T47D (cell line): ENCODE measurements around the gene CLHC1.
"Not testable (repeated sequence)": the region's sequence is repeated elsewhere in the genome, so short reads cannot be mapped to it uniquely, and the experiment has no call there.

ENCODE experiments used
- DNase-seq, 2 experiments: peaks; one replicate each; pipeline versions ENCODE4 v3.0.0 to v3.0.0-alpha.2; 2011 to 2012; ENCODE audit warnings: low read depth in 1 of 2, low spot score in 1 of 2
- JUND ChIP-seq: IDR thresholded peaks from 2 replicates; pipeline ENCODE4 v1.6.1; 2012; ENCODE audit warnings: low read depth
- in situ Hi-C: cut with HindIII; loops from 2 replicates; pipeline ENCODE4 v1.10.0; 2016; ENCODE audit warnings: low sequenced_read_pairs, low pct_unique_long_range_greater_than_20kb

Gene CLHC1

GRCh38 chr2:55151733-55152433, 80.2 kb downstream of the CLHC1 start:
- in situ Hi-C loops = no loop called here
- DNase-seq = no peak
- TF ChIP-seq JUND = no peak

GRCh38 chr2:55150834-55151233, 81.3 kb downstream of the CLHC1 start:
- no peak for TF ChIP-seq JUND
- DNase-seq = no peak
- in situ Hi-C loops = no loop called here

GRCh38 chr2:55148269-55148668, 83.8 kb downstream of the CLHC1 start:
- no peak for TF ChIP-seq JUND
- DNase-seq = no peak
- in situ Hi-C loops = no loop called here

GRCh38 chr2:55147531-55147930, 84.6 kb downstream of the CLHC1 start:
- no peak for DNase-seq
- in situ Hi-C loops = no loop called here
- TF ChIP-seq JUND = no peak

- no peak for DNase-seq
- in situ Hi-C loops = no loop called here
- no peak for TF ChIP-seq JUND
These were observed 85.1 kb downstream of the CLHC1 start for GRCh38 chr2:55147041-55147440.

- no peak for TF ChIP-seq JUND
- DNase-seq = no peak
These were observed 85.8 kb downstream of the CLHC1 start for GRCh38 chr2:55146263-55146662.

GRCh38 chr2:55144922-55145820, 86.9 kb downstream of the CLHC1 start:
- no peak for TF ChIP-seq JUND
- no peak for DNase-seq
- in situ Hi-C loops = no loop called here

More at GRCh38 chr2:55146263-55146662, 85.8 kb downstream of the CLHC1 start:
- in situ Hi-C loops = no loop called here

- in situ Hi-C loops, DNase-seq: not testable (repeated sequence)
These were observed 88.4 kb downstream of the CLHC1 start for GRCh38 chr2:55143706-55144105.

- TF ChIP-seq JUND = no peak
- in situ Hi-C loops = no loop called here
- no peak for DNase-seq
These were observed 89.6 kb downstream of the CLHC1 start for GRCh38 chr2:55142518-55142917.

- no peak for TF ChIP-seq JUND
- in situ Hi-C loops = no loop called here
- no peak for DNase-seq
These were observed 90.3 kb downstream of the CLHC1 start for GRCh38 chr2:55141572-55142413.

- TF ChIP-seq JUND = no peak
- in situ Hi-C loops = no loop called here
- no peak for DNase-seq
These were observed 91.5 kb downstream of the CLHC1 start for GRCh38 chr2:55140316-55141219.

GRCh38 chr2:55139305-55139704, 92.8 kb downstream of the CLHC1 start:
- in situ Hi-C loops = no loop called here
- TF ChIP-seq JUND = no peak
- DNase-seq = no peak
